ENCODE measurements around the gene CHSY1.

CHSY1 gene

GRCh38 chr15:101176625-101177024, 75.2 kb downstream of the CHSY1 start:
- H3K27me3 ChIP-seq (replicated peaks; ENCODE audit: control insufficient read depth, insufficient read depth, low read length): no peaks in the 10 kb centered on the region
- H3K4me3 ChIP-seq (replicated peaks; ENCODE audit: low read depth, low read length): no peak overlapping the region
- no peak for DNase-seq (ENCODE audit: extremely low read depth, insufficient read length)
- H3K36me3 ChIP-seq (ENCODE audit: control insufficient read depth, insufficient read depth, low read length): peaks cover 5% of the 10 kb centered on the region
- no peak for TF ChIP-seq CTCF (IDR thresholded peaks at IDR 0.05; ENCODE audit: insufficient read depth, low read length, poor library complexity, severe bottlenecking)

GRCh38 chr15:101175401-101175800, 76.4 kb downstream of the CHSY1 start:
- TF ChIP-seq CTCF (IDR thresholded peaks at IDR 0.05; ENCODE audit: insufficient read depth, low read length, poor library complexity, severe bottlenecking): no peak
- H3K4me3 ChIP-seq (replicated peaks; ENCODE audit: low read depth, low read length): no peak overlapping the region
- no peak for DNase-seq (ENCODE audit: extremely low read depth, insufficient read length)
- H3K36me3 ChIP-seq (ENCODE audit: control insufficient read depth, insufficient read depth, low read length): peaks cover 5% of the 10 kb centered on the region
- no peaks in the 10 kb centered on the region for H3K27me3 ChIP-seq (replicated peaks; ENCODE audit: control insufficient read depth, insufficient read depth, low read length)

GRCh38 chr15:101174152-101174920, 77.5 kb downstream of the CHSY1 start:
- Histone ChIP-seq H3K36me3 (ENCODE audit: control insufficient read depth, insufficient read depth, low read length) (peaks cover 4% of the 10 kb centered on the region), H3K4me3 (replicated peaks; ENCODE audit: low read depth, low read length) (no peak overlapping the region), H3K27me3 (replicated peaks; ENCODE audit: control insufficient read depth, insufficient read depth, low read length) (no peaks in the 10 kb centered on the region)
- no peak for DNase-seq (ENCODE audit: extremely low read depth, insufficient read length)
- no peak for TF ChIP-seq CTCF (IDR thresholded peaks at IDR 0.05; ENCODE audit: insufficient read depth, low read length, poor library complexity, severe bottlenecking)

GRCh38 chr15:101173233-101174119, 78.4 kb downstream of the CHSY1 start:
- Histone ChIP-seq H3K27me3 (replicated peaks; ENCODE audit: control insufficient read depth, insufficient read depth, low read length) (no peaks in the 10 kb centered on the region), H3K36me3 (ENCODE audit: control insufficient read depth, insufficient read depth, low read length) (peaks cover 3% of the 10 kb centered on the region; the same call in 1 of the 2 replicates), H3K4me3 (replicated peaks; ENCODE audit: low read depth, low read length) (no peak overlapping the region)
- no peak for DNase-seq (ENCODE audit: extremely low read depth, insufficient read length)
- TF ChIP-seq CTCF (IDR thresholded peaks at IDR 0.05; ENCODE audit: insufficient read depth, low read length, poor library complexity, severe bottlenecking): no peak

- no peaks in the 10 kb centered on the region for H3K36me3 ChIP-seq (ENCODE audit: control insufficient read depth, insufficient read depth, low read length)
- DNase-seq (ENCODE audit: extremely low read depth, insufficient read length): no peak
Measured at GRCh38 chr15:101172501-101173071, 79.3 kb downstream of the CHSY1 start.

More at GRCh38 chr15:101172501-101173071, 79.3 kb downstream of the CHSY1 start:
- no peak for TF ChIP-seq CTCF (IDR thresholded peaks at IDR 0.05; ENCODE audit: insufficient read depth, low read length, poor library complexity, severe bottlenecking)
- no peaks in the 10 kb centered on the region for H3K27me3 ChIP-seq (replicated peaks; ENCODE audit: control insufficient read depth, insufficient read depth, low read length)
- no peak overlapping the region for H3K4me3 ChIP-seq (replicated peaks; ENCODE audit: low read depth, low read length)
